CD14-positive monocyte (primary cell): ENCODE data around the gene UBE2E3. TPM values are rescaled to one million over a fixed set of nuclear protein-coding genes. Genes with fewer than 3 reads are reported as not detected.

ENCODE experiments used
- DNase-seq, 3 donors: peaks; one replicate each; pipeline ENCODE4 v3.0.0-alpha.2; 2011 to 2022
- H2AFZ ChIP-seq: 2 replicates; pipeline ENCODE4 v1.6.0; 2012; ENCODE audit warnings: mild to moderate bottlenecking, low read depth, low read length, inconsistent platforms; ENCODE audit not compliant: insufficient read depth, poor library complexity, severe bottlenecking
- H3K27ac ChIP-seq, 2 donors: 1 replicate in 1 of 2; 2 replicates in 1 of 2; pipeline ENCODE4 v1.5.1; 2012 to 2013; ENCODE audit warnings: low read length in 2 of 2, control low read depth in 1 of 2, inconsistent platforms in 1 of 2, low read depth in 1 of 2, mild to moderate bottlenecking in 1 of 2
- H3K27me3 ChIP-seq, 2 donors: one replicate each; pipeline versions ENCODE4 v1.6.0 to v1.6.1; 2011 to 2013; ENCODE audit warnings: low read length in 2 of 2; ENCODE audit not compliant: control insufficient read depth in 2 of 2, insufficient read depth in 2 of 2
- H3K36me3 ChIP-seq, 2 donors: replicated peaks in 1 of 2; 1 replicate in 1 of 2; 2 replicates in 1 of 2; pipeline versions ENCODE4 v1.5.1 to v1.6.1; 2012 to 2013; ENCODE audit warnings: low read length in 2 of 2, control low read depth in 1 of 2, inconsistent platforms in 1 of 2, mild to moderate bottlenecking in 1 of 2; ENCODE audit not compliant: insufficient read depth in 2 of 2, control insufficient read depth in 1 of 2
- H3K4me1 ChIP-seq, 2 donors: 1 replicate in 1 of 2; 2 replicates in 1 of 2; pipeline versions ENCODE4 v1.5.1 to v1.6.1; 2012 to 2013; ENCODE audit warnings: low read length in 2 of 2, control low read depth in 1 of 2, inconsistent platforms in 1 of 2, mild to moderate bottlenecking in 1 of 2, moderate library complexity in 1 of 2; ENCODE audit not compliant: insufficient read depth in 2 of 2, control insufficient read depth in 1 of 2
- H3K4me2 ChIP-seq: replicated peaks from 2 replicates; pipeline ENCODE3; 2012; ENCODE audit warnings: low read length, moderate library complexity, mild to moderate bottlenecking; ENCODE audit not compliant: poor library complexity, severe bottlenecking; ENCODE audit errors: extremely low read depth
- H3K4me3 ChIP-seq, 3 experiments: fragments of 200-600 bp in 1 of 3; sonication (generic) in 1 of 3; replicated peaks in 1 of 3; 1 replicate in 2 of 3; 2 replicates in 1 of 3; pipeline ENCODE4 v1.5.1; 2011 to 2013; ENCODE audit warnings: low read length in 3 of 3, mild to moderate bottlenecking in 3 of 3, control low read depth in 2 of 3, low read depth in 2 of 3, inconsistent platforms in 1 of 3, moderate library complexity in 1 of 3
- H3K79me2 ChIP-seq: 2 replicates; pipeline ENCODE4 v1.6.0; 2012; ENCODE audit warnings: mild to moderate bottlenecking, control low read depth, inconsistent platforms, low read length, moderate library complexity; ENCODE audit not compliant: insufficient read depth
- H3K9ac ChIP-seq: 2 replicates; pipeline ENCODE4 v1.6.0; 2017; ENCODE audit warnings: low read length, mild to moderate bottlenecking; ENCODE audit not compliant: insufficient read depth, poor library complexity, severe bottlenecking
- H3K9me3 ChIP-seq, 2 donors: replicated peaks in 1 of 2; 1 replicate in 1 of 2; 2 replicates in 1 of 2; pipeline versions ENCODE4 v1.5.1 to v1.6.1; 2012 to 2013; ENCODE audit warnings: low read length in 2 of 2, control low read depth in 1 of 2; ENCODE audit not compliant: control insufficient read depth in 1 of 2, insufficient read depth in 1 of 2
- H4K20me1 ChIP-seq: 2 replicates; pipeline ENCODE4 v1.6.0; 2012; ENCODE audit warnings: mild to moderate bottlenecking, low read length, control low read depth, moderate library complexity; ENCODE audit not compliant: insufficient read depth
- H3K27ac Mint-ChIP-seq, 7 donors: one replicate each; pipeline ENCODE4 v1.8.0; 2020; ENCODE audit warnings: mild to moderate bottlenecking in 7 of 7, mixed read lengths in 7 of 7, moderate library complexity in 6 of 7, inconsistent platforms in 2 of 7
- H3K27me3 Mint-ChIP-seq, 3 donors: one replicate each; pipeline ENCODE4 v1.8.0; 2021 to 2022; ENCODE audit warnings: low read depth in 3 of 3, mild to moderate bottlenecking in 3 of 3, mixed read lengths in 3 of 3, moderate library complexity in 3 of 3, inconsistent platforms in 1 of 3
- H3K36me3 Mint-ChIP-seq, 2 donors: one replicate each; pipeline ENCODE4 v1.8.0; 2020; ENCODE audit warnings: mixed read lengths in 2 of 2, inconsistent platforms in 1 of 2, mild to moderate bottlenecking in 1 of 2
- H3K4me1 Mint-ChIP-seq: one replicate; pipeline ENCODE4 v1.8.0; 2020; ENCODE audit warnings: mild to moderate bottlenecking, mixed read lengths
- H3K4me3 Mint-ChIP-seq, 2 donors: one replicate each; pipeline ENCODE4 v1.8.0; 2020; ENCODE audit warnings: mild to moderate bottlenecking in 2 of 2, mixed read lengths in 2 of 2, moderate library complexity in 1 of 2
- H3K9me3 Mint-ChIP-seq, 7 donors: one replicate each; pipeline ENCODE4 v1.8.0; 2020 to 2022; ENCODE audit warnings: mixed read lengths in 7 of 7, mild to moderate bottlenecking in 6 of 7, moderate library complexity in 6 of 7, inconsistent platforms in 2 of 7
- WGBS: methylation state at CpG from one replicate; pipeline ENCODE4 v1.1.5; 2013; ENCODE audit warnings: missing lambda C conversion rate; ENCODE audit not compliant: insufficient coverage; 5-methylcytosine and 5-hydroxymethylcytosine counted together
- intact Hi-C, 2 donors: fragments of 100-400 bp; cut with micrococcal nuclease; formaldehyde crosslinking; loops; one replicate each; pipeline versions ENCODE4 v1.15.0 to v1.15.1; 2023
- polyA plus RNA-seq, 3 donors: library from polyadenylated mRNA; depleted of rRNA in 1 of 3; unstranded in 2 of 3; stranded (reverse) in 1 of 3; fragments of 300-500 nt in 2 of 3; fragments of >200 nt in 1 of 3; fragmentation: Illumina TruSeq in 2 of 3; gene quantifications; 1 replicate in 2 of 3; 2 replicates in 1 of 3; pipeline ENCODE4 v1.2.3, GENCODE V29; 2012 to 2021
- TF ChIP-seq, protein P1 (sequence below): fragments of 200-600 bp; IDR thresholded peaks from one replicate; pipeline ENCODE4 v1.8.0; 2022; ENCODE audit warnings: antibody characterized with exemption, mild to moderate bottlenecking

UBE2E3 gene
- polyA plus RNA-seq, 3 donors: 45.9 to 67.5 (median 52.1) TPM

DNA sequence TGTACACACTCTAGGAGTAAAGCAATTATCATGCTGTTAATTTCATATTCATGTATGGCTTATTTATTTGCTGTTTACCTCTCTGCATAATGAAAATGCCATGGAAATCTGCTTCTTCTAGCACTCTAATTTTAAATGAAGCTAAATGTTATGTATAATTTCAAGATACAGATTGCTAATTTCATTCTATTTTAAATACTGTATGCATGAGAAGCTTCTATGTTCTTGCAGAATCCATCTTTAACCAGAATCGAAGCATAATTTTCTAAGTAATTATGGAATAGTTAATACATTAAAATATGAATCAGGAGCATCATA lies 127.2 kb downstream of the UBE2E3 start:
- Histone ChIP-seq H4K20me1 (no peaks in the 10 kb centered on the region), H3K4me2 (no peak overlapping the region), H3K9ac (no peak overlapping the region), H3K27ac (no peak overlapping the region), H3K27me3 (no peaks in the 10 kb centered on the region), H3K4me1 (peaks cover 0 to 7% of the 10 kb centered on the region in 2 donors), H2AFZ (no peak overlapping the region), H3K79me2 (no peaks in the 10 kb centered on the region), H3K4me3 (no peak overlapping the region), H3K36me3 (no peaks in the 10 kb centered on the region), H3K9me3 (no peaks in the 10 kb centered on the region)
- Mint-ChIP-seq H3K27me3 (peaks cover 0 to 4% (median 1%) of the 10 kb centered on the region in 3 donors), H3K4me3 (no peak overlapping the region), H3K27ac (no peak overlapping the region), H3K36me3 (peaks cover 0 to 2% of the 10 kb centered on the region in 2 donors), H3K9me3 (no peaks in the 10 kb centered on the region), H3K4me1 (peaks cover 10% of the 10 kb centered on the region)
- intact Hi-C loops: loop anchor here in 1 of 2 donors (10.0 kb wide), 1 partner anchor 357 kb away; no protein-coding TSS in a partner anchor
- DNase-seq: no peak
- no CpG with 5 or more reads among the region's 1 CpG for WGBS
- TF ChIP-seq, protein P1, sequence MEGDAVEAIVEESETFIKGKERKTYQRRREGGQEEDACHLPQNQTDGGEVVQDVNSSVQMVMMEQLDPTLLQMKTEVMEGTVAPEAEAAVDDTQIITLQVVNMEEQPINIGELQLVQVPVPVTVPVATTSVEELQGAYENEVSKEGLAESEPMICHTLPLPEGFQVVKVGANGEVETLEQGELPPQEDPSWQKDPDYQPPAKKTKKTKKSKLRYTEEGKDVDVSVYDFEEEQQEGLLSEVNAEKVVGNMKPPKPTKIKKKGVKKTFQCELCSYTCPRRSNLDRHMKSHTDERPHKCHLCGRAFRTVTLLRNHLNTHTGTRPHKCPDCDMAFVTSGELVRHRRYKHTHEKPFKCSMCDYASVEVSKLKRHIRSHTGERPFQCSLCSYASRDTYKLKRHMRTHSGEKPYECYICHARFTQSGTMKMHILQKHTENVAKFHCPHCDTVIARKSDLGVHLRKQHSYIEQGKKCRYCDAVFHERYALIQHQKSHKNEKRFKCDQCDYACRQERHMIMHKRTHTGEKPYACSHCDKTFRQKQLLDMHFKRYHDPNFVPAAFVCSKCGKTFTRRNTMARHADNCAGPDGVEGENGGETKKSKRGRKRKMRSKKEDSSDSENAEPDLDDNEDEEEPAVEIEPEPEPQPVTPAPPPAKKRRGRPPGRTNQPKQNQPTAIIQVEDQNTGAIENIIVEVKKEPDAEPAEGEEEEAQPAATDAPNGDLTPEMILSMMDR: no peak

DNA sequence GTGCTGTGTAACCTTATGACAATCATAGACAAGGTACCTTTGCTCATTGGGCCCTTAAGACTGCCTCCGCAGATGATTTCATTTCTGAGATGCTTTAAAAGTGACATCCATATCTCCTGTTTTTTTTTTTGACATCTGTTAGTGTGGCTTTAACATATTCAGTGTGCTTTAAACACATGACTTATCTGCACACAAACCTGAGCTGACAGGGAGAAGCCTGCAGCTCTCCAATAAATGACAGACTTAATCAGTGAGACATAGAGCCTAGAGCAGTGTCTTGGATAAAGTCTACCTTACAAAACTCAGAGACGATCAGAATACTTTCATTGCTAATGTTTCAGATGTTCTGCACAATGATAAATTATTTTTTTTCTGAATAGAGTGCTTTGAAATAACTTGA lies 130.7 kb downstream of the UBE2E3 start:
- H3K9me3 Mint-ChIP-seq: peaks cover 0 to 1% (median 0%) of the 10 kb centered on the region in 7 donors
- no peak overlapping the region for H3K4me2 ChIP-seq
- H3K27me3 ChIP-seq: no peaks in the 10 kb centered on the region
- no peak overlapping the region for H3K27ac Mint-ChIP-seq
- H3K4me3 Mint-ChIP-seq: no peak overlapping the region
- no peaks in the 10 kb centered on the region for H4K20me1 ChIP-seq
- H3K4me3 ChIP-seq: no peak overlapping the region
- TF ChIP-seq, protein P1: no peak
- H3K27me3 Mint-ChIP-seq: peaks cover 0 to 1% (median 1%) of the 10 kb centered on the region in 3 donors
- no peaks in the 10 kb centered on the region for H3K36me3 ChIP-seq
- H3K27ac ChIP-seq: no peak overlapping the region
- no CpG with 5 or more reads among the region's 2 CpGs for WGBS
- intact Hi-C loops: no loop called here
- H3K4me1 ChIP-seq: no peaks in the 10 kb centered on the region
- H3K9ac ChIP-seq: no peak overlapping the region
- no peaks in the 10 kb centered on the region for H3K9me3 ChIP-seq
- no peaks in the 10 kb centered on the region for H3K79me2 ChIP-seq
- peaks cover 7% of the 10 kb centered on the region for H3K4me1 Mint-ChIP-seq
- H2AFZ ChIP-seq: no peak overlapping the region
- H3K36me3 Mint-ChIP-seq: peaks cover 0 to 2% of the 10 kb centered on the region in 2 donors
- DNase-seq: no peak
